Measurements from ENCODE around the gene PREP.
"Not testable (repeated sequence)": the region's sequence is repeated elsewhere in the genome, so short reads cannot be mapped to it uniquely, and the experiment has no call there.

PREP gene

DNA sequence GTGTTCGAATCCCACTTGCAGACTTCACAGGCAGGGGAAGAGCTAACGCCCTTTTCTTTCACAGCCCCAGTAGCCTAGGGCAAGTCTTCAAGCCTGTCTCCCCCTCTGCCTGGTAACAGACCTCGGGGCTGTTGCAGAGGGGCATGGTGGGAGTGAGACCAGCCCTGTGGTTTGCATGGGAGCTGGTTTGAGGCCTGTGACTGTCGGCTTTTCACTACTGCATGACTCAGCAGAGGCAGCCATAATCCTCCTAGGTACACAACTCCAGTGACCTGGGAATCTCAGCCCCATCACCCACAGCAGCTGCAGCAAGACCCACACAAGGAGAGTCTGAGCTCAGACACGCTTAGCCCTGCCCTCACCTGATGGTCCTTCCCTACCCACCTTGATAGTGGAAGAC lies 167.7 kb downstream of the PREP start:
- Histone ChIP-seq H3K4me3 (ENCODE audit: insufficient read depth in 1 of 2, low read depth in 1 of 2, low read length in 2 of 2) (no peak overlapping the region), H3K9ac (ENCODE audit: low read length) (no peak overlapping the region), H4K8ac (ENCODE audit: low read length) (no peak overlapping the region), H2BK120ac (ENCODE audit: low read depth, low read length) (no peak overlapping the region), H3K14ac (ENCODE audit: low read length in 2 of 2) (peak overlapping the region in 1 of 2 experiments; percentile 70), H3K4me1 (ENCODE audit: control insufficient read depth, insufficient read depth, low read depth, low read length) (no peaks in the 10 kb centered on the region), H3K9me3 (ENCODE audit: control insufficient read depth, low read length) (peaks cover 37% of the 10 kb centered on the region), H3K18ac (ENCODE audit: low read depth in 1 of 2, low read length in 2 of 2) (no peak overlapping the region), H2AK5ac (ENCODE audit: low read length, severe bottlenecking) (no peak overlapping the region), H2BK12ac (ENCODE audit: low read length in 2 of 2) (no peak overlapping the region), H3K4ac (ENCODE audit: low read depth in 1 of 2, low read length in 2 of 2) (no peak overlapping the region), H3K23ac (ENCODE audit: low read length in 2 of 2) (no peak overlapping the region), H2BK5ac (ENCODE audit: low read depth, low read length, poor library complexity, severe bottlenecking) (no peak overlapping the region), H4K91ac (ENCODE audit: low read length) (no peak overlapping the region), H3K27ac (ENCODE audit: low read length, poor library complexity, severe bottlenecking) (no peak overlapping the region), H3K4me2 (ENCODE audit: low read length, poor library complexity, severe bottlenecking) (no peak overlapping the region), H3K36me3 (ENCODE audit: control insufficient read depth in 1 of 2, insufficient read depth in 2 of 2, low read depth in 1 of 2, low read length in 2 of 2) (no peaks in the 10 kb centered on the region), H2AFZ (ENCODE audit: low read depth, low read length) (no peak overlapping the region), H3K27me3 (ENCODE audit: control insufficient read depth in 1 of 2, insufficient read depth in 1 of 2, low read length in 2 of 2) (peaks cover 4 to 27% of the 10 kb centered on the region in 2 experiments), H3K79me1 (replicated peaks; ENCODE audit: low read length, poor library complexity, severe bottlenecking) (no peaks in the 10 kb centered on the region), H2BK15ac (ENCODE audit: low read depth, poor library complexity, severe bottlenecking) (peak overlapping the region; percentile 33)
- no peak for DNase-seq
- whole genome bisulfite sequencing, result 80% methylated on average over 4 of the region's 5 CpGs

- not testable (repeated sequence) for H3K4me3 ChIP-seq (ENCODE audit: insufficient read depth in 1 of 2, low read depth in 1 of 2, low read length in 2 of 2); H2BK15ac ChIP-seq (ENCODE audit: low read depth, poor library complexity, severe bottlenecking); H2AFZ ChIP-seq (ENCODE audit: low read depth, low read length); H3K18ac ChIP-seq (ENCODE audit: low read depth in 1 of 2, low read length in 2 of 2); H3K4ac ChIP-seq (ENCODE audit: low read depth in 1 of 2, low read length in 2 of 2); H3K36me3 ChIP-seq (ENCODE audit: control insufficient read depth in 1 of 2, insufficient read depth in 2 of 2, low read depth in 1 of 2, low read length in 2 of 2); H3K14ac ChIP-seq (ENCODE audit: low read length in 2 of 2); DNase-seq; H2BK5ac ChIP-seq (ENCODE audit: low read depth, low read length, poor library complexity, severe bottlenecking); H3K4me1 ChIP-seq (ENCODE audit: control insufficient read depth, insufficient read depth, low read depth, low read length); H3K79me1 ChIP-seq (replicated peaks; ENCODE audit: low read length, poor library complexity, severe bottlenecking); H2BK12ac ChIP-seq (ENCODE audit: low read length in 2 of 2); H2AK5ac ChIP-seq (ENCODE audit: low read length, severe bottlenecking); H3K23ac ChIP-seq (ENCODE audit: low read length in 2 of 2); H3K4me2 ChIP-seq (ENCODE audit: low read length, poor library complexity, severe bottlenecking); H4K8ac ChIP-seq (ENCODE audit: low read length); H4K91ac ChIP-seq (ENCODE audit: low read length); H3K27ac ChIP-seq (ENCODE audit: low read length, poor library complexity, severe bottlenecking); H3K9ac ChIP-seq (ENCODE audit: low read length); H2BK120ac ChIP-seq (ENCODE audit: low read depth, low read length)
- 94% methylated on average over 4 of the region's 4 CpGs for WGBS
- Histone ChIP-seq H3K9me3 (ENCODE audit: control insufficient read depth, low read length) (peaks cover 24% of the 10 kb centered on the region), H3K27me3 (ENCODE audit: control insufficient read depth in 1 of 2, insufficient read depth in 1 of 2, low read length in 2 of 2) (peaks cover 4 to 21% of the 10 kb centered on the region in 2 experiments)
Observed at GRCh38 chr6:105231771-105232170, 171.1 kb downstream of the PREP start.
